ENCODE measurements around the gene TMTC1.

TMTC1 gene

DNA sequence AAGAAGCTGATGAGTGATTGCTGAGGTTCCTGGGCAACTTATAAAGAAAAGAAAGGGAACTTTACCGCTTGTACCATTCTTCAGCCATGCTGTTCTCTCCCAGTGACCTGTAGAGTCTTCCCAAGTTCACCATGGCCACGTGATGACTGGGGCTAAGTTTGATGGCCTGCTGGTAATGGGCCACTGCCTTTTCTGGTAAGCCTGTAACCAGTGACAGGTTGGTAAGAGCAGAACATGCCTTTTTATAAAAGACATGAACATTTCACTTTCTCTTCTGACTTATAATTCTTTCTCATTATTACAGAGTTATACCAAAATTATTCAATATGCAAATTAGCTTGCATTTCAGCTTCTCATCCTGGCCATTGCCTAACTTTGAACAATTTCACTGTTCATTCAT lies 265.3 kb downstream of the TMTC1 start:
- DNase-seq, result no peak

GRCh38 chr12:29517264-29517663 lies 266.5 kb downstream of the TMTC1 start:
- no peak for DNase-seq

DNA sequence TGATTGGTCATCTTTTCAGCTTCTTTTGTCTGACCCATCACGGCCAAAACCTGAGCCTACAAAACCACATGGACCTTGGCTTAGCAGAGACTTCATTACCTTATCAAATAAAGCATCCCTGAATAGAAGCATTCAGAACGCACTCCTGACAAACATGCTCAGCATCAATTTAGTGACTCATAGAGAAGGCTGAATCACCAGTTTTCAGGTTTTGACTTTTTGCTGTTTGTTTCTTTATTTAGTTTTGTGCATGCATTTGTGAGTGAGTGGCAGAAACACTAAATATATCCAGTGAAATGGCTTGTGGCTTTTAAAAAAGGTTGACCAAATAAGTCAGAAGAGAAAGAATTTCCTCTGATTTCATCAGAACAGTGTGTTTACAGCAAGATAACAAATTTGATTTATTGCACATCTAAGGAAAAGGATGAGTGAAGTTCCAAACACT lies 267.3 kb downstream of the TMTC1 start:
- DNase-seq, result no peak

GRCh38 chr12:29510591-29511185 lies 273.1 kb downstream of the TMTC1 start:
- DNase-seq, result no peak

- no peak for DNase-seq
Measured at GRCh38 chr12:29509503-29509902, 274.2 kb downstream of the TMTC1 start.

- no peak for DNase-seq
Measured at GRCh38 chr12:29508949-29509348, 274.8 kb downstream of the TMTC1 start.

- DNase-seq, result no peak
Measured at GRCh38 chr12:29505122-29505521, 278.6 kb downstream of the TMTC1 start.

- DNase-seq, result no peak
Measured at GRCh38 chr12:29503283-29503682, 280.5 kb downstream of the TMTC1 start.

- DNase-seq, result no peak
Measured at GRCh38 chr12:29499235-29499634, 284.5 kb downstream of the TMTC1 start.

DNA sequence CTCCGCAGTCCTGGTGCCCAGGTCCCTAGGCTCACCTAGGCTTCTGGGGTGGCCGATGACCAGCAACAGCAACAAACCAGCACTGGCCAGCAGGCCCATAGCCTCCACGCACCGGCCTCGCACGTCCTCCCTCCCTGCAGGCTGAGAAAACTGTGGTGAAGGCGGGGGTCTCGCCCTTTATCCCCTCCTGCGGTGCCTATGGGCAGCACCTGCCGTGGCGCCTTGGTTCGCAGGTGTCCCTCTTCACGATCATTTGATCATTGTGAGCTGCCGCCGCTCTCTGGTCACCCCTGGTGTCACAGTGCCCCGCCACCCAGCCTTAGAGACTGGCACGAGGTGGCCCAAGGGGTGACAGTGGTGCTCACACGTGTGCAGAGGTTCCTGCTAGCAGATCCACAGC lies 286.2 kb downstream of the TMTC1 start, which contains the start of gene OVCH1:
OVCH1 (minus strand) TSS at position 99 of the 400 bp plus-strand sequence; CDS start at position 99, 0 bp downstream.
- no peak for DNase-seq

GRCh38 chr12:29492891-29493290 lies 290.9 kb downstream of the TMTC1 start:
- no peak for DNase-seq

- DNase-seq, result no peak
Measured at GRCh38 chr12:29486972-29487371, 296.8 kb downstream of the TMTC1 start.

DNA sequence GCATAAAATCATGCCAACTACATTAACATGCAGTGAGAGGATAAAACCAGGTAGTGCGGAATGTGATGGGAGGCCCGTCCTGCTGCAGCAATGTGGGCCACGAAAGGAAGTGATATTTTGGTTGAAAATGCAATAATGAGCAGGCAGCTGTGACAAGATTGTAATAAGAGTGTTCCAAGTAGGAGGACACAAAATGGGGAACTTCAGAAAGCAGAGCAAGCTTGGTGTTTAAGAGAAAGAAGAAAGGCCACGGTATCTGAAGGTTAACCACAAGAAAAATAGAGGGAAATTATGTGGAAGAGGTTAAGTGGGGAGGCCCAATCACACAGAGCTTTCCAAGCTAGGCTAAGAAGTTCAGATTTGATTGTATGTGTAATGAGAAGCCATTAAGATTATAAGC lies 320.5 kb downstream of the TMTC1 start:
- no peak for DNase-seq

DNA sequence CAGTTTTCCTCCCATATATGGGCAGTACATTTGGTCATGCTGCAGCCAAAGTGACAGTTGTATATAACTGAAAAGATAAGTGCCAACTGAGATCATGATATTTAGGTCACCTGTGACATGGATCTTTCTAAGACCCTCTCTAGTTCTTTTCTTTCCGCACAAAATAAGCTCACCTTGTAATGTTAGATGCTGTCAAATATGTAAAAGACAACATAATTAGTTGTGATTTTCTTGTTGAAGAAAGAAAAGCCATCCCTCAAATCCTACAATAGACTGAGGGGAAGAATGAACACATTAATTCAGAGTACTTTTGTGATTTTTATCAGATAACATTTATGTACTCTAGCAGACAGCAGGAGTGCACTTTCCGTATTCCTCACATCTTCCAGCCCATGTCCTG lies 323.7 kb downstream of the TMTC1 start:
- no peak for DNase-seq

GRCh38 chr12:29455087-29455486 lies 328.7 kb downstream of the TMTC1 start:
- DNase-seq, result no peak

GRCh38 chr12:29451888-29452287 lies 331.9 kb downstream of the TMTC1 start:
- no peak for DNase-seq

Measured in NCI-H774 (cell line).